Peyer's patch (tissue), 4 donors: ENCODE measurements around the gene PLEKHN1.

ENCODE experiments used
- POLR2A ChIP-seq, 2 donors: fragments of 450-650 bp; IDR thresholded peaks; one replicate each; pipeline ENCODE4 v1.5.1; 2017; ENCODE audit warnings: antibody characterized with exemption in 2 of 2, mild to moderate bottlenecking in 2 of 2, moderate library complexity in 2 of 2
- TF ChIP-seq, protein P1 (sequence below), 6 experiments: fragments of 450-650 bp in 4 of 6; fragments of 200-600 bp in 2 of 6; sonication (generic) in 1 of 6; IDR thresholded peaks; one replicate each; pipeline ENCODE4 v1.5.1; 2017 to 2019; ENCODE audit warnings: antibody characterized with exemption in 6 of 6, mild to moderate bottlenecking in 3 of 6, moderate library complexity in 1 of 6

GRCh38 chr1:1021920-1022259 is 55.6 kb downstream of the PLEKHN1 start:
- no peak for TF ChIP-seq POLR2A (IDR thresholded peaks at IDR 0.05)
- TF ChIP-seq, protein P1, sequence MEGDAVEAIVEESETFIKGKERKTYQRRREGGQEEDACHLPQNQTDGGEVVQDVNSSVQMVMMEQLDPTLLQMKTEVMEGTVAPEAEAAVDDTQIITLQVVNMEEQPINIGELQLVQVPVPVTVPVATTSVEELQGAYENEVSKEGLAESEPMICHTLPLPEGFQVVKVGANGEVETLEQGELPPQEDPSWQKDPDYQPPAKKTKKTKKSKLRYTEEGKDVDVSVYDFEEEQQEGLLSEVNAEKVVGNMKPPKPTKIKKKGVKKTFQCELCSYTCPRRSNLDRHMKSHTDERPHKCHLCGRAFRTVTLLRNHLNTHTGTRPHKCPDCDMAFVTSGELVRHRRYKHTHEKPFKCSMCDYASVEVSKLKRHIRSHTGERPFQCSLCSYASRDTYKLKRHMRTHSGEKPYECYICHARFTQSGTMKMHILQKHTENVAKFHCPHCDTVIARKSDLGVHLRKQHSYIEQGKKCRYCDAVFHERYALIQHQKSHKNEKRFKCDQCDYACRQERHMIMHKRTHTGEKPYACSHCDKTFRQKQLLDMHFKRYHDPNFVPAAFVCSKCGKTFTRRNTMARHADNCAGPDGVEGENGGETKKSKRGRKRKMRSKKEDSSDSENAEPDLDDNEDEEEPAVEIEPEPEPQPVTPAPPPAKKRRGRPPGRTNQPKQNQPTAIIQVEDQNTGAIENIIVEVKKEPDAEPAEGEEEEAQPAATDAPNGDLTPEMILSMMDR (IDR thresholded peaks at IDR 0.05): no peak
